Stimulated activated CD8-positive, alpha-beta memory T cell treated with anti-CD3 and anti-CD28 coated beads, Interleukin-4, amount 100 ng/mL, for 1 hour (primary cell): ENCODE measurements around the gene ARHGAP18.

Experiments used
- DNase-seq, 2 donors: peaks; one replicate each; pipeline ENCODE4 v3.0.0-alpha.2; 2020; ENCODE audit warnings: low read depth in 2 of 2, low spot score in 1 of 2

The ARHGAP18 gene

DNA sequence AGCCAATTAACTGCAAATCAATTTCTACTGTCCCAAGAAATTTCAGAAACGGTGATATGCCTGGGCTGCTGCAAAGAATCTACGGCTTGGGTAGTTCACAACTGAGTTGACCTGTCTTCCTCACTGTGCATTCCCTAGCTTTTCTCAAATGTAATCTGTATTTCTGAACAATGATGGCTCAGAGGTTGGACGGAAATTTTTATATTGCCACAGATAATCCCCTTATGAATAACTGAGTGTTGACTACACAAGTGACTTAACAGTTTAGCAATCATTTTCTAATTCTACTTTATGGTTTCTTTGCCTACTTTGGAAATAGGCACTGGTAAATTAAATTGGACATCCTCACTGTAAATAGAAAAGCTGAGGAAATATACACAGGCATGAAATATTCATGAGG, 94.5 kb downstream of the ARHGAP18 start:
- no peak for DNase-seq

DNA sequence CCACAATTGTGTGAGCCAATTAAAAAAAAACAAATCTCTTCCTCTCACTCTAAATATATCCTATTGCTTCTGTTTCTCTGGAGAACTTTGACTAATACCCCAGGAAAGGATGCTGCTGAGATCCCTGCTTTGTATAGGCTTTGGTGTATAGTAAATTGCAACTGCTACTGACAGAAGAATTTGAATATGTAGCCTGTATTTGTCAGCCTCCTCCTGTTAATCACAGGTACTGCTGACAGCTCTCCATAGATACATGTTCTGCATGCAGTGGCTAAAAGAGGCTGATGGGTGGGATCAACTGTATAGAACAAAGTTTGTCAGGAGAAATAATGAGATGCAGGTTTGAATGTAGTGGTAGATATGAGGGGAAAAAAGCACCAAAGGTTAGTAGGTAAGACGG, 95.0 kb downstream of the ARHGAP18 start:
- no peak for DNase-seq

DNA sequence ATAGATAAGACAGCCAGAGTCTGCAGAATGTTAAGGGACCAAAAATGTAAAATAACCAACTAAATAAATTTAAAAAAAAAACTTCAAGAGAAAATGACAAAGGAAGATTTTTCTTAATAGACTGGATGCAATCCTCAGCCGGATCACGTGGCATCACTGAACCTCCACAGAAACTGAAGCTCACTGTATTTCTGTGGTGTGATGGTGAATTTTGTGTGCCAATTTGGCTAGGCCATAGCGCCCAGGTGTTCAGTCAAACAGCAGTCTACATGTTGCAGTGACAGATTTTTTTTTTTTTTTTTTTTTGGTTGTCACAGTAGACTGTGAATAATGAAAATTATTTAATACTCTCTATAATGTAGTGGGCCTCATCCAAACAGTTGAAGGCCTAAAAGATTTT, 95.5 kb downstream of the ARHGAP18 start:
- no peak for DNase-seq

DNA sequence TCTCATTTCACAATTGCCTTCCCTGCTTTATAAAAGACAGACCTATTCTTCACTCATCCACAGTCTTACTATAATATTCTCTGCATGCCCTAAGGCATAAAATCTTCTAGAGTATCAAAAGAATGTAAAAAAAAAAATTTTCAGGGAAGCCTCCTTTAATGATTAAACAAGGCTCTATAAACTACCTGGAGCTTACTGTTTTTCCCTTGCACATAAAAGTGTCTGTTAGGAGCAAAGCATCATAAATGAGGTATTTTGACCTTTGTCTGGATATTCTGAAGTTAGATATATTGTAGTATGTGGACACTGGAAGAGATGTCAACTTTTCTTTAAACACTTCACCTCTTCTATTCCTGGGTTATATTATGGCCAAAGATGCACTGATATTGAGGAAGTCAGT, 97.5 kb downstream of the ARHGAP18 start:
- no peak for DNase-seq

DNA sequence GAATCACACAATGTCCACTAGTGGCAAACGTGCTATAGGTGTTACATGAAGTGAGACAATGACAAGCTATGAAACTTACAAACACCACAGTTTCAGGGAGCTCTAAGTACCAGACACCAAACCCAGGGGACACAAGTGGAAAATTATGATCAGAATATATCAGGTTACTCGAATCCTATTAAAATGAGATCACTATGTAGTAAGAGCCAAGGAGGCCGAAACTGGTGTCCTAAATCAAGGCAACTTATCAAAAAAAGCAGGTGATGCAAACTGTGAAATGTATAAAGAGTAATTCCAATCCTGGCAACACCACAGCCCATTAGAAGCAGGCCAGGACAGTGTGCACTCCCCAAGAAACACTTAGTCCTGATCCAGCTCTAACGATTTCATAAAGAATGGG, 100.3 kb downstream of the ARHGAP18 start:
- DNase-seq: no peak

DNA sequence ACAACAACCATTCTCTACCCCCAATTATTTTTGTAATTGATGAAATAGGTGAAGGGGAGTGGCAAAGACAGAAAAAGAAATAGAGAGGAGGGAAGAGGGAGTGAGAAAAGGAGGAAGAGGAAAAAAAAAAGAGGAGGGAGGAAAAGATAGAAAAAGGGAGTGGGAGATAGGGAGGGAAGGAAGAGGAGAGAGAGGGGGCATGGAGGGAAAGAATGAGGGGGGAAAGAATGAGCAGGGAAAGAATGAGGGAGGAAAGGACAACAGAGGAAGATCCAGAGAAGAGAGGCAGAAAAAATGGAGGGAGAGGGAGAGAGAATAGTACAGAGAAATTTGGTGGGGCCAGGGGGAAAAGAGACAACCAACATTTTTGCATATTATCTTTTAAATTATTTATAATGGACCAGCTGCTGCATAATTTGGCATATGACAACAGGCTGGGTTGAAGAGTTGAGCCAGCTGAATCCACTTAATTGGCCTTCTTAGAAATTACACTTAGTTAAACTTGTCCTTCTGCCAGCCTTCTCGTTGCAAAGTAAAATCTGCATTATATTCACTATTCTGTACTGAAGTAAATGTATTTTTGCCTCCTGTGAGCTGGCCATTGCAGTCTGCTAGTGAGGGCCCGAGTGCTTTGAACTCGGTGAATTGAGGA, 101.0 kb downstream of the ARHGAP18 start:
- no peak for DNase-seq

DNA sequence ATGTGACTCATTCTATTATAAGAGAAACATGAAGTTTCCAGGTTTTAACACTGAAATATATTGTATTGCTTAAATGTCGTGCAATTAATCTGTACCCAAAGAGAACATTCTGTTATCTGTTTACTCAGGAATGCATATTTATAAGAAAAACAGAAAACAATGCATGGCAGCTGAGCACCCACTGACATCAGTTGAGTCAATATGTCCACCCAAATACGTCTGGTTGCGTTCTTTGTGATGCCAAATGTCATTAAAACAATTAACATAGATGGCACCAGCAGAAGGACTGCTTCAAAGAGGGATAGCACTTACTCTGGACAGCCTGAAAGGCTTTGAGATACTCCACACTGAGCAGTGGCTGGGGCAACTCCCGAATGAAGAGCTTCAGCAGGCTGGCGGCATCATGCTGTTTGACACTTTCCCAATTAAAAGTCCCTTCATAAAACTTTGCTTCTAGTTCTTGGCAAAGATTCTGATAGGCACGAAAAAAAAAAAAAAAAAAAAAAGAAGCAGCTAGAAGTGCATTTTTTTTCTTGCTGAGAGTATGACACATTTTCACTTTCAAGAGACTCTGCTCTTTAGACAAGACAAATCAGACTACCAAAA, 102.3 kb downstream of the ARHGAP18 start:
- DNase-seq: no peak

DNA sequence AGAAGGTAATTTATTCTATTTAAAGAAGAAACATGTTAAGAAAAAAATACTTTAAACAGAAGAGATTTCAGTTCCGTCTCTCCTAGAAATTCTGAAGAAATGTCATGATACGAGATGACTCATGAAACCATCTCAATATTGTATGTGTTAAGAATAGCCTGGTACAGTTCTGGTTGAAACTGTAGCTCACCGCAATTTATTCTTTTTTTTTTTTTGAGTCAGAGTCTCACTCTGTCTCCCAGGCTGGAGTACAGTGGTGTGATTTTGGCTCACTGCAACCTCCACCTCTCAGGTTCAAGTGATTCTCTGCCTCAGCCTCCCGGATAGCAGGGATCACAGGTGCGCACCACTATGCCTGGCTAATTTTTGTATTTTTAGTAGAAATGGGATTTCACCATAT, 103.3 kb downstream of the ARHGAP18 start:
- no peak for DNase-seq

DNA sequence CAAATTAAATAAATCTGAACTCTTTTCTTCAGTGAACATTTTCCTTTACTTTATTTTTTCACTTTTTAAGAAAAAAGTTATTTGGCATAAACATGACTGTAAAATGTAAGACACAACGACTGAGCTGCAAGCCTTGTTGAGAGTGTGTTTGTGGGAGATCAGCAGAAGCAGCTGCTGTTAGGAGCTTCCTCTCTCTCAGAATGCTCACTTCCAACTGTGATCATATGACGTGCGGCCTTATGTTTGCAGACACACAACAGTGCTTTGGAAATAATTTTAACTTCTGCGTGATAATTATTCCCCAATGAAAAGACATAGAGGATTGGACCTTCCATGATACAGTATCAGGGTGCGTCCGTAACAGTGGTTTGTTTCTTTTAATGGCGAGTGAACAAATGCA, 104.0 kb downstream of the ARHGAP18 start:
- DNase-seq: no peak

DNA sequence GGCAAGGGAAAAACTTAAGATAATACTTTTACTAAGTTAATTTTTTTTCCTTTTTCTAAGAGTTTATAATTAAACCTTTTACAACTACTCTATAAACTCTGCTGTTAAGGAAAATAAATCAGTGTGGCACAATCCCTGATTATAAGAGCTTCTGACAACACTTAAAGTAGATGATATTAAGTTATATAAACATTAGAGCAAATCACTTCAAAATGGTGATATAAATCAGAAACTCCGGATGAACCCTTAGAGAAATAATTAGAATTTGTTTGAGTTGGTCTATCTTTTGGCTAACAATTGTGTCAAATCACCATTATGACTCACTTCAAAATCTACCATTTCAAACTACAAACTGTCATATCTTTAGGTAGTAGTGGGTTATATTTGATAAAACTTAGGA, 104.9 kb downstream of the ARHGAP18 start:
- no peak for DNase-seq

DNA sequence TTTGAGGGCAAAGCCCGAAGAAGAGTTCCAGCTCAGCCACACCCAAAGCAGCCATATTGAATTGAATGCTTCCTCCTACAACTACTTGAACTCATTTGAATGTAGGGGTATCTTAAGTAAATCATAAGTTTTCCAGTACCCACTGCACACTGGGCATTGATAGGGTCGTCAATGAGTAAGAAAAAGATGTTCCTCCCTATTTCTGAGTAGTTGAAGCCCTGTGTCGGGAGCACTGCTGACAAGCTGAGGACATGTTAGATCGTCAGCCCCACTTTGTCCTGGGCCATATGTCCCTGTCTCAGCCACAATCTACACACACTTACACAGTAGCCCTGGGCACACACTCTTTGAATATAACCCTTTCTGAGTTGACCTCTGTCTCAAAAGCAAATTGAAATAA, 105.7 kb downstream of the ARHGAP18 start:
- DNase-seq: no peak

DNA sequence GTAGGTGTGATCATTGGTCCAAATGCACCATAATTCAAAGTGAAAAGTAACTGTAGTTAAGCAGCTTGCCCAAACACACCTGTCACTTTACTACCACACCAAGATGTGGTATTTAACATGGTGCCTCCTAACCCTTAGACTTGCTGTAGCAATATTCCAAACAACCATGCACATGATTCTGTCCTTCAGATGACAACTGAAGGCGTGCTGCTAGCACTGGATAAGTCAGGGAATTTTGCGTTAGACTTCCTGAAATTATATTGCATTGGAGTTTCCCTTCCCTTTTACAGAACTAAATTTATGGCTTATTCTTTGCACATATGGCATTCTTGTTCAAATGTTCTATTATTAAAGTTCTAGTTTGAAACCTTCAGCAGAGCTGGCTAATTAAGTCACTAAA, 106.2 kb downstream of the ARHGAP18 start:
- no peak for DNase-seq

DNA sequence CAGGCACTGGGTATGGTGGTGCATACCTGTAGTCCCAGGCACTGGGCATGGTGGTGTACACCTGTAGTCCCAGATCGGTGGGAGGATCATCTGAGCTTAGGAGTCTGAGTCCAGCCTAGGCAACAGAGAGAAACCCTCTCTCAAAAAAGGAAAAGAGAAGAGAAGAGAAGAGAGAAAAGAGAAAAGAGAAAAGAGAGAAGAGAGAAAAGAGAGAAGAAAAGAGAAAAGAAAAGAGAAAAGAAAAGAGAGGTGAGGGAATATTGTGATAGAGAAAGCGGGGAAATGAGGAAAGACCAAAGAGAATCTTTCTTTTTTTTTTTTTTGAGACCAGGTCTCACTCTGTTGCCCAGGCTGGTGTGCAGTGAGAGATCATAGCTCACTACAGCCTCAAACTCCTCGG, 108.7 kb downstream of the ARHGAP18 start:
- no peak for DNase-seq

DNA sequence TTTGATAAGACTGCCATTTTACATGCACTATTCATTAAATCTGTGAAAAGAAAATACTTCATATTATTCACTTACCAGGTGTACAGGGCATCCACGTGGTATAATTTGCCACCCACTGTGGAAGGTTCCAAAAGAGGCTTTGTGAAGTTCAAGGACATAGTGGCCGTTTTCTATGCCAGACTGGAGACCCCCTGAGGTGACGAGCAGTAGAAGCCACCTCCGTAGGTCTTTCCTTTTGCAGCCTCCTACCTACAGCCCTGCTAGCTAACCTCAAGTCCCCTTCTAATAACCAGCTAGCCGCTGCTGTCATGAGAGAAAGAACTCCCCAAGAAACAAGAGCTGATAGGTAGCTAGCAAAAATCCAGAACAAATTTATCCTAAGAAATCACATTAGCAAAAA, 110.5 kb downstream of the ARHGAP18 start:
- DNase-seq: no peak

DNA sequence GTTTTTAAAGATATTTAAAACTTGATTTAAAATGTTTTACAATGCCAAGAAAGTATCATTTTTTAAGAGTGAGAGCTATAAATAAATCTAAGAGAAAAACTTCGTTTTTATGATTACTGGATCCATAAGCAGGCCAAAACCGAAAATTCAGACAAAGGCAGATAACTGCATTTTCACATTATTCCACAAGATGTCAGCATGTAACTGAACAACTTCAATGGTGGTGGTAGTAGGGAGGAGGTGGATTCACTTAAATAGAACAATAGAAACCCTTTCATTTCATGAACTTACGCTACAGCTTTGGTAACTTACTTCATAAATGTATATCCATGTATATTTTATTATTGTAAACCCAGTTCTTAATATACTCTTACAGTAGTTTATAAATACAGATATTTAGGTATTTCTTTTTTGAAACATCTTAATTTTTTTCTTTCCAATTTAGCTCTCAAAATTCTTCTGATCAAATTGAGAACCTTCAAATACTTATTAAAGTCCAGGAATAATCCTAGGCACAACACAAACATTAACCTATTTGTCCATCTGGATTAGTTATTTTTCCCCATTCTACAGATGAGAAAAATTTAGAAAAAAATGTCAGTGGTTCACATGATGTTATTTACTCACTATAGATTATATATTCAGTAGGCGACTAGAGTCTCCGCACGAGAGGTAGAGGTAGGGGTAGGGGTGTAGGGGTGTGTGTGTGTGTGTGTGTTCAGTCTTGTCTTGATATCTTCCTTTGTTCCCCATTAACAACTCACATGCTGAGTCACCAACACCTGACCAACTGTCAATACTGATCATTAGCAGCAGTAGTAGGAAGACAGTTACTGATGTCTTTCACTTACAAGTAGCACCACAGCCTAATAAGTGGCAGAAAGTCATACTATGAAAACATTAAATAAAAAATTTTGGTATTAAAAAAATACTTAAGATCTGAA, 111.5 kb downstream of the ARHGAP18 start:
- DNase-seq: no peak

DNA sequence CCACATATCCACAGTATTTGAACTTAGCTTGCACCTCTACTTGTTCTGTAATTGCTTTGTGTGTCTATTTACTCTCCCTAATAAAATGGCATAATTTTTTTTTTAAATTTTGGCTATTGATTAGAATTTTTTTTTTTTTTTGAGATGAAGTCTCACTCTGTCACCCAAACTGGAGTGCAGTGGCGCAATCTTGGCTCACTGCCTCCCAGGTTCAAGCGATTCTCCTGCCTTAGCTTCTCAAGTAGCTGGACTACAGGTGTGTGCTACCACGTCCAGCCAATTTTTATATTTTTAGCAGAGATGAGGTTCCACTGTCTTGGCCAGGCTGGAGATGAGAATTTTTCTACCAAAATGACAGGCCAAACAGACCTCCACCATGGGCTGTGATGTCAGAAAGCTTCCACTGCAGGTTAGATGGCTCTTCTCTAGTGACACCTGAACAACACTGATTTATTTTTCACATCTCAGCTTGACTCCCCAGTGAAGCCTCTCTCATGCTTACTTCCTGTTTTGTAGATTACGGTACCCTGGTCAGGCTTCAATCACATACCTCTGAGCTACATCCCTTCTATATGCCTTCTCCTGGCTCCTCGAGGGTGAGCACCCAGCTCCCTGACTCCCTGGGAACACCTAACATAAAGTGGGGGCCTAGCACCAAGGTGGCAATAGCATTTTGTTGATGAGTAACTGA, 112.8 kb downstream of the ARHGAP18 start:
- no peak for DNase-seq

DNA sequence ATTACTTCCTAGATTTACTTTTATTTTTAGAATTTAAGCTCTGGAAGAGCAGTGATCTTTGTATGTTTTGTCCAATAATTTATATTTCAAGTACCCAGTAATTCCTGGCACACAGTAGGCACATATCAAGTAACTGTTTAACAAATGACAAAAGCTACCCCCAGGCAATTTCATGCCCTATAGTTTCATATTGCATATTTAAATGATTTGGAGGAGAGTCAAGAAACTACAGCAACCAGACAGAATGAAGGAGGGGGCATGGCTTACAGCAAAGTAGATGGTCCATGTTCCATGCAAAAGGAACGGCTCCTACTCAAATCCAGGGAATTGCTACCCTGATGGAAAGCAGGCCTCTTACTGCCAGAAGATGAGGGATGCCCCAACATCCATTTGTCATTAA, 113.5 kb downstream of the ARHGAP18 start:
- DNase-seq: no peak

DNA sequence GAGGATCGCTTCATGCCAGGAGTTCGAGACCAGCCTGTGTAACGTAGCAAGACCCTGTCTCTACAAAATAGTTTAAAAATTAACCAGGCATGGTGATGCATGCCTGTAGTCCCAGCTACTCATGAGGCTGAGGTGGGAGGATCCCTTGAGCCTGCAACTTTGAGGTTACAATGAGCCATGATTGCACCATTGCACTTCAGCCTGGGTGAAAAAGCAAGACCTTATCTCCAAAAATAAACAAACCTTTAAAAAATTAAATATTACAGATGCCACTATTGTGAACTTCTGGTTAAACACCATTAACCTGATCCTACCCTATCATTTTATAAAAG, 116.8 kb downstream of the ARHGAP18 start:
- no peak for DNase-seq

DNA sequence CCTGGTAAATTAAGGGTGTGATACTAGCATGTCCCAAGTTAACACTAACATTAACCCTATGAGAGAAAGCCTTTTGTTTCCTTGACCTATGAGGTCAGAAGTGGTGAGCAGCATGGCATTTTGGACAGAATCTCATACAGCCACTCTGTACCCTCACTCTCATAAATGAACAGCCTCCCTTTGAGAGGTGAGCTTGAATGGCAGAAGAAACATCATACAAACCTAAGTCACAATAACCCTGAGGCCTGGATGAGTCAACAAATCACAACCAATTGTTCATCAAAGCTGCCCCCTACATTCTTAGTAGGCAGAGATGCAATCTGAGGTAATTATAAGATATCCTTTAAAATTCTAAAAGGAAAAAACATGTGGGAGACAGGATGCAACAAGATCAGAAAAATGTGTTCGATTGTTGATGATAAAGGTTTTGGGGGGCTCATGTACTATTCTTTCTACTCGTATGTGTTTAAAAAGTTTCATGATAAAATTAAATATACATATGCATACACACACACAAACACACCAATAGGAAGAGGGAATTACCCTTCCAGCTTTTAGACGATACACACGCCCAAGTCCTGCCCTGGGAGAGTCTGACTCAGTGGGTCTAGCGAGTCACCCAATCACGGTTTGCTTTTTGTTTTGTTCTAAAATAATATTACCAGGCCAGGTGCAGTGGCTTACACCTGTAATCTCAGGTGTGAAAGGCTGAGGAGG, 117.3 kb downstream of the ARHGAP18 start:
- DNase-seq: no peak

DNA sequence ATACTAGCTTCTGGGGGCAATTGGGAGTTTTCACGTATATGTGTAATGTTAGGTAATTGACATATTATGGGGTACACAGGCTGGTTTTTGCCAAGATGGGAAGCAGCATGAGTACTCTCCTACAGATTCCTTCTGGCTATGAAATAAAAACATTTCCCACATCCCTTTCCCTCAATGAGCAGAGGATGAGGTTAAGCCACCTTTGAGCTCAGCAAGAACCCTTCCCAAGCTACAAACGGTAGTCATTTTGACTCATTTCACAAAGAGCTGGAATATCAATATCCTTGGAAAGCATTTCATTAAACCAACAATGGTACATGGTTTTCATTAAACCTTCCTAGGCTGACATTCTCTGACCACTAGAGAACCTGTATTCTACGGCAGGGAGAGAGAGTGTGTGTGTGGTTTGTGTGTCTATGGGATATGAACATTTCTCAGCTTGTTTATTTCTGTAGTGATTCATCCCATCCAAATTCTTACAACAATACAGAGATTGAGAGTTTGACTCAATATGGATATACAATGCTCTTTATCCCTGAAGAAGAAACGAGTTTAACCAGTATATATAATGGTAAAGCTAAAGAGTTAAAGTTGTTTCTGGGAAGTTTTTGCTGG, 119.5 kb downstream of the ARHGAP18 start:
- DNase-seq: no peak

DNA sequence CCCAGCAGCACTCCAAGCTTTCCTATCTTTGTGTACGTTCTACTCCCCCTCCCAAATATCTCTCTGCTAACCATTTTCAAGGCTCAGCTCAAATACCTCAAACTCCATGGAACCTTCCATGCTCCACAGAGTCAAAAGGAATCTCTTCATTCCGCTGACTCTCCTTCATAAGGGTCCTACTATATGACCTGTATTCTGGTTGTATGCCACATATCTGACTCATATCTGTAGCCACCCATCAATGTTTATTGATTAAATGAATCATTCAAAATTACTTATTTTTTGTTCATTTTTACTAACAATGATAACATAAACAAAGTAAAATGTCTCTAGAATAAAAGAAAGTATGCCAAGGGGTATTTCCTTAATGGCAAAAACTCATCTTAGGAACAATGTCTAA, 123.2 kb downstream of the ARHGAP18 start:
- no peak for DNase-seq
